Breast epithelium (tissue), 3 donors: Measurements from ENCODE around the gene TEX19.

Experiments used
- CTCF ChIP-seq, 3 donors: fragments of 450-650 bp; IDR thresholded peaks; one replicate each; pipeline ENCODE4 v1.5.1; 2016 to 2017; ENCODE audit warnings: antibody characterized with exemption in 3 of 3, mild to moderate bottlenecking in 3 of 3, moderate library complexity in 3 of 3
- POLR2AphosphoS5 ChIP-seq, 3 donors: sonication (generic); formaldehyde crosslinking; IDR thresholded peaks; one replicate each; pipeline ENCODE4 v1.6.1; 2017; ENCODE audit warnings: antibody characterized with exemption in 3 of 3

- TF ChIP-seq CTCF (IDR thresholded peaks at IDR 0.05) (no peak), POLR2AphosphoS5 (IDR thresholded peaks at IDR 0.05) (no peak)
These were observed 45.6 kb upstream of the TEX19 start for GRCh38 chr17:82313195-82314011.
